Hepatocyte (in vitro differentiated cells): ENCODE results near the gene RGS19.

Experiments
- EZH2phosphoT487 ChIP-seq: fragments of 200-600 bp; sonication (generic); IDR thresholded peaks from one replicate; pipeline ENCODE4 v1.6.1; 2018; ENCODE audit warnings: antibody characterized with exemption, mild to moderate bottlenecking, low read depth, moderate library complexity; ENCODE audit not compliant: unreplicated experiment, severe bottlenecking
- TF ChIP-seq, protein P1 (sequence below): fragments of 200-600 bp; sonication (generic); IDR thresholded peaks from 2 replicates; pipeline ENCODE4 v1.5.1; 2016; ENCODE audit warnings: antibody characterized with exemption, mild to moderate bottlenecking; ENCODE audit not compliant: poor library complexity

DNA sequence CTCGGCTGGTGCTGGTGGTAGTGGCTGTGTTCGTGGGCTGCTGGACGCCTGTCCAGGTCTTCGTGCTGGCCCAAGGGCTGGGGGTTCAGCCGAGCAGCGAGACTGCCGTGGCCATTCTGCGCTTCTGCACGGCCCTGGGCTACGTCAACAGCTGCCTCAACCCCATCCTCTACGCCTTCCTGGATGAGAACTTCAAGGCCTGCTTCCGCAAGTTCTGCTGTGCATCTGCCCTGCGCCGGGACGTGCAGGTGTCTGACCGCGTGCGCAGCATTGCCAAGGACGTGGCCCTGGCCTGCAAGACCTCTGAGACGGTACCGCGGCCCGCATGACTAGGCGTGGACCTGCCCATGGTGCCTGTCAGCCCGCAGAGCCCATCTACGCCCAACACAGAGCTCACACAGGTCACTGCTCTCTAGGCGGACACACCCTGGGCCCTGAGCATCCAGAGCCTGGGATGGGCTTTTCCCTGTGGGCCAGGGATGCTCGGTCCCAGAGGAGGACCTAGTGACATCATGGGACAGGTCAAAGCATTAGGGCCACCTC, 19.2 kb upstream of the RGS19 start:
- TF ChIP-seq, protein P1, sequence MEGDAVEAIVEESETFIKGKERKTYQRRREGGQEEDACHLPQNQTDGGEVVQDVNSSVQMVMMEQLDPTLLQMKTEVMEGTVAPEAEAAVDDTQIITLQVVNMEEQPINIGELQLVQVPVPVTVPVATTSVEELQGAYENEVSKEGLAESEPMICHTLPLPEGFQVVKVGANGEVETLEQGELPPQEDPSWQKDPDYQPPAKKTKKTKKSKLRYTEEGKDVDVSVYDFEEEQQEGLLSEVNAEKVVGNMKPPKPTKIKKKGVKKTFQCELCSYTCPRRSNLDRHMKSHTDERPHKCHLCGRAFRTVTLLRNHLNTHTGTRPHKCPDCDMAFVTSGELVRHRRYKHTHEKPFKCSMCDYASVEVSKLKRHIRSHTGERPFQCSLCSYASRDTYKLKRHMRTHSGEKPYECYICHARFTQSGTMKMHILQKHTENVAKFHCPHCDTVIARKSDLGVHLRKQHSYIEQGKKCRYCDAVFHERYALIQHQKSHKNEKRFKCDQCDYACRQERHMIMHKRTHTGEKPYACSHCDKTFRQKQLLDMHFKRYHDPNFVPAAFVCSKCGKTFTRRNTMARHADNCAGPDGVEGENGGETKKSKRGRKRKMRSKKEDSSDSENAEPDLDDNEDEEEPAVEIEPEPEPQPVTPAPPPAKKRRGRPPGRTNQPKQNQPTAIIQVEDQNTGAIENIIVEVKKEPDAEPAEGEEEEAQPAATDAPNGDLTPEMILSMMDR = no peak
- TF ChIP-seq EZH2phosphoT487 = no peak
